Stimulated activated naive B cell treated with anti-CD40 and anti-IgM and Interleukin-4, amounts not matched to agents 10 μg/mL and 1 μg/mL and 100 μg/mL, for 72 hours (primary cell): Measurements from ENCODE around the gene GRIN2A.

ENCODE experiments used
- ATAC-seq, 2 donors: fragments of 150-1000 bp; cut with Tn5 transposase; replicated peaks; 2 replicates each; pipeline ENCODE4 v1.10.0; 2021; ENCODE audit warnings: moderate library complexity in 1 of 2
- DNase-seq: peaks from one replicate; pipeline ENCODE4 v3.0.0; 2021
- H3K27ac Mint-ChIP-seq: one replicate; pipeline ENCODE4 v1.8.0; 2022; ENCODE audit warnings: mild to moderate bottlenecking, mixed read lengths
- H3K27me3 Mint-ChIP-seq, 2 donors: one replicate each; pipeline ENCODE4 v1.8.0; 2022; ENCODE audit warnings: mixed read lengths in 2 of 2
- H3K36me3 Mint-ChIP-seq, 2 donors: one replicate each; pipeline ENCODE4 v1.8.0; 2022; ENCODE audit warnings: mixed read lengths in 2 of 2, mild to moderate bottlenecking in 1 of 2
- H3K4me1 Mint-ChIP-seq, 2 donors: one replicate each; pipeline ENCODE4 v1.8.0; 2022; ENCODE audit warnings: mixed read lengths in 2 of 2, mild to moderate bottlenecking in 1 of 2
- H3K4me3 Mint-ChIP-seq, 2 donors: one replicate each; pipeline ENCODE4 v1.8.0; 2022; ENCODE audit warnings: mild to moderate bottlenecking in 2 of 2, mixed read lengths in 2 of 2, moderate library complexity in 1 of 2
- H3K9me3 Mint-ChIP-seq, 2 donors: one replicate each; pipeline ENCODE4 v1.8.0; 2022; ENCODE audit warnings: mixed read lengths in 2 of 2, mild to moderate bottlenecking in 1 of 2

Gene GRIN2A

GRCh38 chr16:10001258-10001775 is 180.9 kb downstream of the GRIN2A start:
- H3K4me3 Mint-ChIP-seq: no peak overlapping the region
- no peak for DNase-seq
- no peak for ATAC-seq
- H3K4me1 Mint-ChIP-seq: no peaks in the 10 kb centered on the region
- H3K27ac Mint-ChIP-seq: no peak overlapping the region
- peaks cover 7 to 19% of the 10 kb centered on the region in 2 donors for H3K27me3 Mint-ChIP-seq
- H3K9me3 Mint-ChIP-seq: peaks cover 6 to 13% of the 10 kb centered on the region in 2 donors
- H3K36me3 Mint-ChIP-seq: no peaks in the 10 kb centered on the region

GRCh38 chr16:9996221-9996620 is 186.0 kb downstream of the GRIN2A start:
- H3K27me3 Mint-ChIP-seq: peaks cover 19 to 26% of the 10 kb centered on the region in 2 donors
- H3K36me3 Mint-ChIP-seq: no peaks in the 10 kb centered on the region
- ATAC-seq: no peak
- H3K27ac Mint-ChIP-seq: no peak overlapping the region
- peaks cover 6 to 13% of the 10 kb centered on the region in 2 donors for H3K9me3 Mint-ChIP-seq
- H3K4me3 Mint-ChIP-seq: no peak overlapping the region
- H3K4me1 Mint-ChIP-seq: no peaks in the 10 kb centered on the region
- no peak for DNase-seq

- Mint-ChIP-seq H3K9me3 (peaks cover 0 to 12% of the 10 kb centered on the region in 2 donors), H3K27ac (no peak overlapping the region), H3K36me3 (no peaks in the 10 kb centered on the region), H3K27me3 (peaks cover 24 to 32% of the 10 kb centered on the region in 2 donors), H3K4me1 (no peaks in the 10 kb centered on the region), H3K4me3 (no peak overlapping the region)
- no peak for ATAC-seq
- DNase-seq: no peak
Measured at GRCh38 chr16:9992441-9992840, 189.8 kb downstream of the GRIN2A start.

GRCh38 chr16:9980981-9981380 is 201.2 kb downstream of the GRIN2A start:
- Mint-ChIP-seq H3K27me3 (peaks cover 12 to 13% of the 10 kb centered on the region in 2 donors), H3K9me3 (peaks cover 3 to 8% of the 10 kb centered on the region in 2 donors), H3K36me3 (no peaks in the 10 kb centered on the region), H3K27ac (no peak overlapping the region), H3K4me1 (no peaks in the 10 kb centered on the region), H3K4me3 (no peak overlapping the region)
- ATAC-seq (no peak), DNase-seq (no peak)

- Mint-ChIP-seq H3K36me3 (no peaks in the 10 kb centered on the region), H3K9me3 (peaks cover 0 to 2% of the 10 kb centered on the region in 2 donors), H3K4me1 (no peaks in the 10 kb centered on the region), H3K4me3 (no peak overlapping the region), H3K27me3 (no peaks in the 10 kb centered on the region), H3K27ac (no peak overlapping the region)
- DNase-seq (no peak), ATAC-seq (no peak)
Measured at GRCh38 chr16:9978160-9978725, 204.0 kb downstream of the GRIN2A start.

- ATAC-seq: no peak
- H3K36me3 Mint-ChIP-seq: no peaks in the 10 kb centered on the region
- H3K4me3 Mint-ChIP-seq: no peak overlapping the region
- peaks cover 0 to 4% of the 10 kb centered on the region in 2 donors for H3K27me3 Mint-ChIP-seq
- H3K9me3 Mint-ChIP-seq: peaks cover 0 to 2% of the 10 kb centered on the region in 2 donors
- H3K4me1 Mint-ChIP-seq: no peaks in the 10 kb centered on the region
- no peak for DNase-seq
- no peak overlapping the region for H3K27ac Mint-ChIP-seq
Measured at GRCh38 chr16:9977333-9977897, 204.8 kb downstream of the GRIN2A start.

GRCh38 chr16:9976601-9977000 is 205.6 kb downstream of the GRIN2A start:
- Mint-ChIP-seq H3K27me3 (peaks cover 0 to 5% of the 10 kb centered on the region in 2 donors), H3K4me3 (no peak overlapping the region), H3K36me3 (no peaks in the 10 kb centered on the region), H3K9me3 (peaks cover 0 to 2% of the 10 kb centered on the region in 2 donors), H3K27ac (no peak overlapping the region), H3K4me1 (no peaks in the 10 kb centered on the region)
- no peak for DNase-seq
- no peak for ATAC-seq

GRCh38 chr16:9971907-9972306 is 210.3 kb downstream of the GRIN2A start:
- DNase-seq: no peak
- Mint-ChIP-seq H3K27ac (no peak overlapping the region), H3K4me3 (no peak overlapping the region), H3K4me1 (peaks cover 0 to 1% of the 10 kb centered on the region in 2 donors), H3K36me3 (no peaks in the 10 kb centered on the region), H3K9me3 (peaks cover 0 to 4% of the 10 kb centered on the region in 2 donors), H3K27me3 (peaks cover 8 to 10% of the 10 kb centered on the region in 2 donors)
- no peak for ATAC-seq

GRCh38 chr16:9970796-9971195 is 211.4 kb downstream of the GRIN2A start:
- Mint-ChIP-seq H3K27me3 (peaks cover 8 to 10% of the 10 kb centered on the region in 2 donors), H3K27ac (no peak overlapping the region), H3K9me3 (peaks cover 0 to 5% of the 10 kb centered on the region in 2 donors), H3K4me3 (no peak overlapping the region), H3K36me3 (no peaks in the 10 kb centered on the region), H3K4me1 (peaks cover 0 to 5% of the 10 kb centered on the region in 2 donors)
- ATAC-seq (no peak), DNase-seq (no peak)

- Mint-ChIP-seq H3K36me3 (no peaks in the 10 kb centered on the region), H3K27me3 (peaks cover 8 to 10% of the 10 kb centered on the region in 2 donors), H3K27ac (no peak overlapping the region), H3K4me1 (peaks cover 0 to 5% of the 10 kb centered on the region in 2 donors), H3K9me3 (peaks cover 0 to 5% of the 10 kb centered on the region in 2 donors), H3K4me3 (no peak overlapping the region)
- DNase-seq (no peak), ATAC-seq (no peak)
Measured at GRCh38 chr16:9970244-9970643, 212.0 kb downstream of the GRIN2A start.

GRCh38 chr16:9969580-9969979 is 212.6 kb downstream of the GRIN2A start:
- Mint-ChIP-seq H3K27ac (no peak overlapping the region), H3K4me1 (peaks cover 0 to 5% of the 10 kb centered on the region in 2 donors), H3K36me3 (no peaks in the 10 kb centered on the region), H3K9me3 (peaks cover 0 to 5% of the 10 kb centered on the region in 2 donors), H3K4me3 (no peak overlapping the region), H3K27me3 (peaks cover 10% of the 10 kb centered on the region in 2 donors)
- no peak for DNase-seq
- no peak for ATAC-seq

GRCh38 chr16:9966569-9967157 is 215.6 kb downstream of the GRIN2A start:
- H3K36me3 Mint-ChIP-seq: no peaks in the 10 kb centered on the region
- peaks cover 0 to 6% of the 10 kb centered on the region in 2 donors for H3K9me3 Mint-ChIP-seq
- ATAC-seq (peak; percentile 87 to 93), DNase-seq (peak; percentile 4)
- H3K27me3 Mint-ChIP-seq: peaks cover 6 to 21% of the 10 kb centered on the region in 2 donors
- no peak overlapping the region for H3K4me3 Mint-ChIP-seq
- no peak overlapping the region for H3K27ac Mint-ChIP-seq
- H3K4me1 Mint-ChIP-seq: peaks cover 0 to 5% of the 10 kb centered on the region in 2 donors

- peaks cover 0 to 7% of the 10 kb centered on the region in 2 donors for H3K9me3 Mint-ChIP-seq
- DNase-seq: no peak
- ATAC-seq: no peak
- no peak overlapping the region for H3K4me3 Mint-ChIP-seq
- peaks cover 0 to 13% of the 10 kb centered on the region in 2 donors for H3K27me3 Mint-ChIP-seq
- H3K27ac Mint-ChIP-seq: no peak overlapping the region
- peaks cover 0 to 5% of the 10 kb centered on the region in 2 donors for H3K4me1 Mint-ChIP-seq
- H3K36me3 Mint-ChIP-seq: no peaks in the 10 kb centered on the region
Measured at GRCh38 chr16:9965079-9965478, 217.1 kb downstream of the GRIN2A start.

GRCh38 chr16:9964426-9964825 is 217.8 kb downstream of the GRIN2A start:
- Mint-ChIP-seq H3K9me3 (peaks cover 0 to 7% of the 10 kb centered on the region in 2 donors), H3K4me3 (no peak overlapping the region)

GRCh38 chr16:9957433-9957832 is 224.8 kb downstream of the GRIN2A start:
- Mint-ChIP-seq H3K27ac (no peak overlapping the region), H3K36me3 (no peaks in the 10 kb centered on the region), H3K4me3 (no peak overlapping the region), H3K9me3 (peaks cover 0 to 2% of the 10 kb centered on the region in 2 donors), H3K4me1 (no peaks in the 10 kb centered on the region), H3K27me3 (peaks cover 11 to 32% of the 10 kb centered on the region in 2 donors)
- ATAC-seq (no peak), DNase-seq (no peak)

More at GRCh38 chr16:9964426-9964825, 217.8 kb downstream of the GRIN2A start:
- H3K27ac Mint-ChIP-seq: no peak overlapping the region
- DNase-seq (no peak), ATAC-seq (no peak)
- peaks cover 0 to 5% of the 10 kb centered on the region in 2 donors for H3K4me1 Mint-ChIP-seq
- H3K27me3 Mint-ChIP-seq: peaks cover 0 to 18% of the 10 kb centered on the region in 2 donors
- H3K36me3 Mint-ChIP-seq: no peaks in the 10 kb centered on the region
